Measurements from ENCODE around the gene NEURL3.
"Not testable (repeated sequence)": the region's sequence is repeated elsewhere in the genome, so short reads cannot be mapped to it uniquely, and the experiment has no call there.

Gene NEURL3, protein sequence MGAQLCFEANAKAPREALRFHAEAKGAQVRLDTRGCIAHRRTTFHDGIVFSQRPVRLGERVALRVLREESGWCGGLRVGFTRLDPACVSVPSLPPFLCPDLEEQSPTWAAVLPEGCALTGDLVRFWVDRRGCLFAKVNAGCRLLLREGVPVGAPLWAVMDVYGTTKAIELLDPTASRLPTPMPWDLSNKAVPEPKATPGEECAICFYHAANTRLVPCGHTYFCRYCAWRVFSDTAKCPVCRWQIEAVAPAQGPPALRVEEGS

DNA sequence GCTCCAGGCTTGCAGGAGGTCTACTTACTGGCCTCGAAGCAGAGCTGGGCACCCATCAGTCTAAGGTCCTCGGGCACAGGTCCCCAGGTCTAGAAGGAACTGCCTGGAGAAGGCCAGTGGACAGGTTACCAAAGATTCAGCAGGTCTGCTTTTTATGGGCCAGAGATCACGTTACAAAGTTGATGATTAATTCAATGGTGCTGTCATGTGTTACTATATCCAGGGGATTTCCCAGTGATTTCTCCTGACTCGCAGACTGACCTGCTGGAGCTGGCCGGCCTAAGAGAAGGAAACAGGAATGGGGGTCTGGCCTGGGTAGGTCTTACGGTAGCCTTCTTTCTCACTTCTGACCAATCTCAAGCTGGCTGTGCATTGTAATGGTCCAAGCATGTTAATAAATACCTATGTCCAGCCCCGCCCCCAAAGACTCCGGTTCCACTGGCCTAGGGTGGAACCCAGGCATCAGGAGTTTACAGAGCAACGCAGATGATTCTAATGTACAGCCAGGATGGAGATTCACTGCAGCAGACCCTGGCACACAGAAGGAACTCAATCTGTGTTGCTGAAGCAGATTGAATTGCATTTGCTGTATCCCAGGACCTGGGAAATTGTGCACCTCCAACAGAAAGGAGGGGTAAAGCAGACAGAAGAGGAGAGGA, at the start of gene NEURL3:
TSS of gene NEURL3 (minus strand) at position 127 of the 659 bp plus-strand sequence. CDS start at position 56, 71 bp downstream.
- in situ Hi-C loops (cut with MboI; ENCODE audit: low sequenced_read_pairs), result no loop called here

GRCh38 chr2:96554293-96555145, 49.4 kb upstream of the NEURL3 start:
- in situ Hi-C loops (cut with MboI; ENCODE audit: low sequenced_read_pairs), result no loop called here

- in situ Hi-C loops (cut with MboI; ENCODE audit: low sequenced_read_pairs), result not testable (repeated sequence)
Measured at GRCh38 chr2:96553957-96554292, 48.8 kb upstream of the NEURL3 start.

GRCh38 chr2:96553176-96553956, 48.2 kb upstream of the NEURL3 start:
- in situ Hi-C loops (cut with MboI; ENCODE audit: low sequenced_read_pairs), result no loop called here

DNA sequence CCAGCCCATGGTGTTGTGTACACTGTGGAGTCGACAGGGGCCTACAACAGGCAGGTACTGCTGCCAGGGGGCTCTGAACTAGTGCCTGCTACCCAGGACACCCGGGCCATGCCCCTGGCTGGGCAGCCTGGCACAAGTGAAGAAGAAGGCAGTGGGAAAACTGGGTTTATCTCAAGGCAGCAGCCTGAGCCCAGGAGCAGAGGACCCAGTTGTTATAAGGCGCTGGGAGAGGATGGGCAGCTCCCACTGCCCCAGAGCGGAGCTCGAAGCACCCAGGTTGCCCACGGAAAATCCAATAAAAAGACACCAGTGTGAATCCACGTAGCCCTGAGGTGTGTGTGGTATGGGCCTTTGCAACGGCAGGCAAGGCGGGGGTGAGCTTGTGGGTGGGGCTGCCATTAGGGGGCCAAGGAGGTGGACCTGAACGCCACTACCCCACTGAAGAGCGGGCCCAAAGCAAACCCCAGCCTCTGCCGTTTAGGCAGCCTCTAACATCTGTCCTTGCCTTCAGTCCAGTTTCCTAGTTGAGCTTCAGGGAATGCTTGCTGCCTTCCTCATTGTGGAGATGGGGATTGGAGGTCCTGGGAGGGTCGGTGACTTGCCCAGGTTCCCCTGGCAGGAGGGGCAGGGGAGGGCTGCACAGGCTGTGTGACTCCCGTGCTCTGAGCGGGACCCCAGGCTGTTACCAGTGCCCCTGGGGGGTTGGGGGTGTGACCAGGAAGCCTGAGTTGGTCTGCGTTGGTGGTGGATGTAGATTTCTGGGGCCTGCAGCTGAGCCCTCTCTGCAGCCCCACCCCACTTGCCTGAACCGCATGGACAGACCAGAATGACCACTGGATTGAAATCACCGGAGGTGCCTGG, 47.4 kb upstream of the NEURL3 start:
- in situ Hi-C loops (cut with MboI; ENCODE audit: low sequenced_read_pairs), result no loop called here

DNA sequence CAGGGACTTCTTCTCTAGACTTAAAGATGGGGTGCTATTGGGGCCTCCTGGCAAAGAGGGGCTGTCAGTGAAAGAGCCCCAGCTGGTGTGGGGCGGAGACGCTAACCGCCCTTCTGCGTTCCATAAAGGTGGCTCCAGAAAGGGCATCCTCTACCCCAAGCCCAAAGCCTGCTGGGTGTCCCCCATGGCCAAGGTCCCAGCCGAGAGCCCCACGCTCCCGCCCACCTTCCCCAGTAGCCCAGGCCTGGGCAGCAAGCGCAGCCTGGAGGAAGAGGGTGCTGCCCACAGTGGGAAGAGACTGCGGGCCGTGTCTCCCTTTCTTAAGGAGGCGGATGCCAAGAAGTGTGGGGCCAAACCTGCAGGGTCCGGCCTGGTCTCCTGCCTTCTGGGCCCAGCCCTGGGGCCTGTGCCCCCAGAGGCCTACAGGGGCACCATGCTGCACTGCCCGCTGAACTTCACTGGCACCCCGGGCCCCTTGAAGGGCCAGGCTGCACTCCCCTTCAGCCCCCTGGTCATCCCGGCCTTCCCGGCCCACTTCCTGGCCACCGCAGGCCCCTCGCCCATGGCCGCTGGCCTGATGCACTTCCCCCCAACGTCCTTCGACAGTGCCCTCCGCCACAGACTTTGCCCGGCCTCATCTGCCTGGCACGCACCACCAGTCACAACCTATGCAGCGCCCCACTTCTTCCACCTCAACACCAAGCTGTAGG, 46.6 kb upstream of the NEURL3 start:
- in situ Hi-C loops (cut with MboI; ENCODE audit: low sequenced_read_pairs), result no loop called here

GRCh38 chr2:96550787-96551604, 45.8 kb upstream of the NEURL3 start:
- in situ Hi-C loops (cut with MboI; ENCODE audit: low sequenced_read_pairs), result no loop called here

DNA sequence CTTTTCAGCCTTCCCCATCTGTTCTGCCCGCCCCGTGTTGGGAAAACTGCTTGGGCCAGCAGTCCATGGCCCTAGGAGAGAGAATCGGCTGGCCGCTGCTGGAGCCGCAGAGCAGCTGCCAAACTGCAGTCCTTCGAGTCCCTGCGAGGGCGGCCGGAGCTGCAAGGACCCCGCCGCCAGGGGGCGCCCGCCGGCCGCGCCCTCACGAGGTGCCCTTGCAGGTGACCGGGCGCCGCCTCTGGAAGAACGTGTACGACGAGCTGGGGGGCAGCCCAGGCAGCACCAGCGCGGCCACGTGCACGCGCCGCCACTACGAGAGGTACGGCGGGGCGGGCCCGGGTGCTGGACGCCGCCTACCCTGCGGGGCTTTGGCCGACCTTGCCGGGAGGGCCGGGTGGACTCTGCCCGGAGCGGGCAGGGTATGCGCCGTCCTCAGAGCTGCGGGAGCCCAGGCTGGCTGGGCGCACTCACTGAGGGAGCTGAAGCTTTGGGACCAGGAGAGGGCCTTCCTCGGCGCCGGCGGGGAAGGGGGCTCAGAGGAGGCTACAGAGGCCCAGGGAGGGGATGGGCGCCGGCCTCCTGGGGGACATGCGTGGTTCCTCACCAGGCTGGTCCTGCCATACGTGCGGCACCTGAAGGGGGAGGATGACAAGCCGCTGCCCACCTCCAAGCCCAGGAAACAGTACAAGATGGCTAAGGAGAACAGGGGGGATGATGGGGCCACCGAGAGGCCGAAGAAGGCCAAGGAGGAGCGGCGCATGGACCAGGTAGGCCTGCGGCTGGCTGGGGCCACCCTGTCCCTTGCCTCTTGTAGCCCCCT, 45.0 kb upstream of the NEURL3 start:
- in situ Hi-C loops (cut with MboI; ENCODE audit: low sequenced_read_pairs), result no loop called here

DNA sequence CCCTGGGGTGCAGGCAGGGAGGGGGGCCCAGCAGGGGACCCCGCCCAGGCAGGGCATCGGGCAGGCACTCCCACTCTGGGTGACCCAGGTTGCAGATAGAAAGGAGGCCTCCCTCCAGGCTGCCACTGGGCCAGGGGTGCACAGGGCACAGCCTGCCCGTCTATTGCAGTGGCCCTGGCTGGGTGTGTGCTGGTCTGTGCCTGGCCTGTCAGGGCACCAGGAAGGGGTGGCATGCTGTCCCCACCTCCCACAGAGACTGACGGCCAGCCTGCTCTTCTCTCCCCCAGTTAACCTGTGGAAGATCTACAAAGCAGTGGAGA, 44.3 kb upstream of the NEURL3 start:
- in situ Hi-C loops (cut with MboI; ENCODE audit: low sequenced_read_pairs), result no loop called here

- in situ Hi-C loops (cut with MboI; ENCODE audit: low sequenced_read_pairs), result no loop called here
Measured at GRCh38 chr2:96548558-96549465, 43.7 kb upstream of the NEURL3 start.

GRCh38 chr2:96547731-96548171, 42.6 kb upstream of the NEURL3 start:
- in situ Hi-C loops (cut with MboI; ENCODE audit: low sequenced_read_pairs), result no loop called here

DNA sequence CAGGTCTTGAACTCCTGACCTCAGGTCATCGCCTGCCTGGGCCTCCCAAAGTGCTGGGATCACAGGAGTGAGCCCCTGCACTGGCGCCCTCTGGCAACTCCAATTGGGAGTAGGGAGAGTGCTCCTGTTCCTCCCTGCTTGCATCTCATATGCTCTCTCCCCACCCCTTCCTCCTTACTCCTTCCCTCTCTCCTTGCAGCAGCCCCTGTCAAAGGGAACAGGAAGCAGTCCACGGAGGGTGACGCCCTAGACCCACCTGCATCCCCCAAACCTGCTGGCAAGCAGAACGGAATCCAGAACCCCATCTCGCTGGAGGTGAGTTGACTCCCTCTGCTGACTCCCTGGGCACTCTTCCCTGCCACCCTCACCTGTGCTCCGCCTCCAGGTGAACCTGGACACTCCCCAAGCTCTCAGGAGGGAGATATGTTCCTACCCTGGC, 42.1 kb upstream of the NEURL3 start:
- in situ Hi-C loops (cut with MboI; ENCODE audit: low sequenced_read_pairs), result no loop called here

- in situ Hi-C loops (cut with MboI; ENCODE audit: low sequenced_read_pairs), result no loop called here
Measured at GRCh38 chr2:96546797-96547196, 41.6 kb upstream of the NEURL3 start.

DNA sequence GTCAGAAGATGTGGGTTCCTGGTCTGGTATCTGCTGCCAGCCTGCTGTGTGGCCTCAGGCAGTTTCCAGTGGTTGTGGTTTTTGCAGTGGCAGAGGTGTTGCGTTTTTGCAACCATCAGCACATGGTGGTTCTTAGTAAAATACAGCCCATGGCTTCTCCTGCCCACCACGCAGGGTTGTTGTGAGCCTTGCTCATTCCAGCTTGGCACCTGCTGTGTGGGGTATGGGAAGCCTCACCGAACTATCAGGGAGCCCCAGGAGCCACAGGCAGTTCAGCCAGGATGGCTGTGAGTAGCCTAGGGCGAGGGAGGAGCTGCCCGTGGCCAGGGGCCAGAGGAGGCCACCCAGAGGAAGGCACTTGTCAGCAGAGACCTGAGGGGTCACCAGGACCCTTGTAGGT, 41.2 kb upstream of the NEURL3 start:
- in situ Hi-C loops (cut with MboI; ENCODE audit: low sequenced_read_pairs), result no loop called here

- in situ Hi-C loops (cut with MboI; ENCODE audit: low sequenced_read_pairs), result no loop called here
Measured at GRCh38 chr2:96542357-96542977, 37.3 kb upstream of the NEURL3 start.

DNA sequence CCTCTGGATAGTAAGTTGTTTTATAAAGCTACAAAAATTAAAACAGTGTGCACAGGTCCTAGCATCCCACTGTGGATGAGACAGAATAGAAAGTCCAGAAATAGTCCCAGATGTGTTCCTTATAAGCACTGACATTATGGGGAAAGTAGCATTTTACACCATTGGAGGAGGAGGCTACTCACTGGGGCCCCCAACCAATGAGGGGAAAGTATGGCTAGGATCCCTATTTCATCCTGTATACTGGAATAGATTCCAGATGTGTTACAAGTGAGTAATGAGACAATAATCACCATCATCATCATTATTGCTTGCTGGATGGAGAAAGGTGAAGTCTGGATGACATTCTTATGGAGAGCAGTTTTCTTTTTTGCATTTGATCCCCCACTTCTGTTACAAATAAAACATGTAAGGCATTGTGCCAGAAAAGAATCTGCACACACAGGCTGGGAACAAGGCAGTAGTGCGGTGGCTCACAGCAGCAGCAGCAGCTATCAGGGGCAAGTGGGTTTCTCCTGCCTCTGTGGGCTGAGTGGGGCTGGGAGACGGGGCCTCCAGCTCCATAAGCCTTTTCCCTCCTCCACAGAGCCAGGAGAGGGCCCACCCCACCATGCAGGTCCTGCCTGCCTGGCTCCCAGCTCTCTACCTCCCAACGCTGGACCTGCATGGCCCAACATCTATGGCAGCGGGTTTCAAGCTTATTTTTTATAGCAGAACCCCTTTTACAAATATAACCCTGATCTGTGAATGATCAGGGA, 36.4 kb upstream of the NEURL3 start:
- in situ Hi-C loops (cut with MboI; ENCODE audit: low sequenced_read_pairs), result no loop called here

All from hTERT RPE-1 (cell line).